ENCODE results near the gene PARP6. TPM values are rescaled to one million over a fixed set of nuclear protein-coding genes. Genes with fewer than 3 reads are reported as not detected.

PARP6 gene
- polyA plus RNA-seq, 1 donor from 2014 or later = 218 TPM

DNA sequence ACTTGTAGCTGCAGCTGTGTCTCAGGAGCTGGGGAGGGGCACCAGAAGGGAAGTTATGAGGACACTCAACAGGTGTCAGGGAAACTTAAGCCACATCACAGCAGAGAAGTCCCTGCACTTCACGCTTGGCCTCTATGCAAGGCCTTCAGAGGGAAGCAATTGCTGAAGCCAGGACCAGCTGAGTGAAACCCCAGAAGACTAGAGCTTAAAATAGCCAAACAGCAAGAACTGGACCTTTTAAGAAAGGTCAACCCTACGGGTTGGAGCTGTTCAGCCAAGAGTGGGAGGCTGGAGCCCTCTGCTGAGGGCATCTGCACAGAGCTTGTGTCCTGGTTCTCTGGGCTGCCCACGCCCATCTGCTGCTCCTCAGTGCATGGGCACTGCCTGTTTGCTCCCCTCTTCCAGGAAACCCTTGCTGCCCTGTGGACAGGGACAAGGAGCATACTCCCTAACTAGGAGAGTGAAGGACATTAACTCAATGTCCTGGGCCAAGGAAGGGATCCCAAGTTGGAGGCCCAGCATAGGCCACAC is 70.9 kb downstream of the PARP6 start:
- TF ChIP-seq SMC3 (conservative IDR thresholded peaks at IDR 0.05; ENCODE audit: poor library complexity) (no peak), TAF1 (IDR thresholded peaks at IDR 0.05; ENCODE audit: low read depth) (no peak), EZH2 (IDR thresholded peaks at IDR 0.05; ENCODE audit: borderline replicate concordance, insufficient read depth, low read length, poor library complexity, severe bottlenecking) (no peak), MXI1 (conservative IDR thresholded peaks at IDR 0.05; ENCODE audit: poor library complexity, severe bottlenecking) (no peak), RAD21 (conservative IDR thresholded peaks at IDR 0.05) (no peak), POLR2AphosphoS5 (IDR thresholded peaks at IDR 0.05) (no peak)
- TF ChIP-seq, protein P1, sequence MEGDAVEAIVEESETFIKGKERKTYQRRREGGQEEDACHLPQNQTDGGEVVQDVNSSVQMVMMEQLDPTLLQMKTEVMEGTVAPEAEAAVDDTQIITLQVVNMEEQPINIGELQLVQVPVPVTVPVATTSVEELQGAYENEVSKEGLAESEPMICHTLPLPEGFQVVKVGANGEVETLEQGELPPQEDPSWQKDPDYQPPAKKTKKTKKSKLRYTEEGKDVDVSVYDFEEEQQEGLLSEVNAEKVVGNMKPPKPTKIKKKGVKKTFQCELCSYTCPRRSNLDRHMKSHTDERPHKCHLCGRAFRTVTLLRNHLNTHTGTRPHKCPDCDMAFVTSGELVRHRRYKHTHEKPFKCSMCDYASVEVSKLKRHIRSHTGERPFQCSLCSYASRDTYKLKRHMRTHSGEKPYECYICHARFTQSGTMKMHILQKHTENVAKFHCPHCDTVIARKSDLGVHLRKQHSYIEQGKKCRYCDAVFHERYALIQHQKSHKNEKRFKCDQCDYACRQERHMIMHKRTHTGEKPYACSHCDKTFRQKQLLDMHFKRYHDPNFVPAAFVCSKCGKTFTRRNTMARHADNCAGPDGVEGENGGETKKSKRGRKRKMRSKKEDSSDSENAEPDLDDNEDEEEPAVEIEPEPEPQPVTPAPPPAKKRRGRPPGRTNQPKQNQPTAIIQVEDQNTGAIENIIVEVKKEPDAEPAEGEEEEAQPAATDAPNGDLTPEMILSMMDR (IDR thresholded peaks at IDR 0.05; ENCODE audit: poor library complexity, severe bottlenecking) = no peak
- Histone ChIP-seq H3K27me3 (ENCODE audit: insufficient read depth, low read depth, low read length) (peaks cover 21% of the 10 kb centered on the region), H3K9me2 (ENCODE audit: insufficient read depth, low read length) (no peaks in the 10 kb centered on the region), H3K9ac (ENCODE audit: low read length) (no peak overlapping the region), H3F3A (ENCODE audit: insufficient read depth, low read length, poor library complexity, severe bottlenecking) (no peaks in the 10 kb centered on the region), H3K4me2 (ENCODE audit: low read length) (no peak overlapping the region), H3K27ac (ENCODE audit: low read length) (no peak overlapping the region), H4K20me1 (ENCODE audit: insufficient read depth) (no peaks in the 10 kb centered on the region), H3K79me2 (replicated peaks; ENCODE audit: insufficient read depth, low read length) (no peaks in the 10 kb centered on the region), H3K9me3 (ENCODE audit: low read length) (no peaks in the 10 kb centered on the region), H2AFZ (ENCODE audit: low read depth, low read length) (no peak overlapping the region), H3K36me3 (ENCODE audit: insufficient read depth, low read length) (peaks cover 6% of the 10 kb centered on the region), H3K4me3 (ENCODE audit: low read length) (no peak overlapping the region)

DNA sequence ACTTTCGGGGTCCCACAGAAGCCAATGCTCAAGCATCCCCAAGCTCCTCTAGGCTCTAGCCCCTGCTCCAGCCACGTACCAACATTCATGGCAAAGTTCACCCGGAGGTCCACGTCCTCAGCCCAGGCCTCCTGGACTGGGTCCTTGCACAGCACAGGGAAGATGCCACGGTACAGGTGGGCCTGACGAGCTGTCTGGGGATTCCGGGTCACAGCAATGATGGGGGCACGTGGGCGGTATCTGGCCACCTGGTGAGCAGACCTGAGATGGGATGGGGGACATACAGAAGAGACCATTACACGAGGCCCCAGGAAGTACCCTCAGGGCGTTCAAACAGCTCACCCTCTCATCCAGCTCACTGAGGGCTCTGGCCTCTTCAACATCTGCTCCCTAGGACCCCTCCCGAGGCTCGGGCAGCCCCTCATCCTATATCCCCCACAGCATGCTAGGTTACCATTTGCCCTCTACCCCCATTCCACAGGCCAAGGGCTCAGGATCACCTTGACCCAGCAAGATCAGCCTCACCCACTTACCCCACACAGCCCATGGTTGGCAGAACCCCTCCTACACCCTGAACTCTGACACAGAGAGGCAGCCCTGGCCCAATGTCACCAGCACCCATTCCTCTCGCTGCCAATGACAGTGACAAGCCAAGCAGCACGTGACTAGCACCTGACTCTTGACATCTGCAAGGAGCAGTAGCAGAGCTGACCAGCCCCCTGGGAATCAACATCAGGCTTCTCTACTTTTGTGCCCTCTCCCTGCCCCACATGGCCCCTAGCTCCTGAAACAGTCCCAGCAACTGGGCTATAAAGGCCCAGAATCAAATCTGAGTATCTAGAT is 71.7 kb downstream of the PARP6 start:
- TF ChIP-seq EZH2 (IDR thresholded peaks at IDR 0.05; ENCODE audit: borderline replicate concordance, insufficient read depth, low read length, poor library complexity, severe bottlenecking) (no peak), MXI1 (conservative IDR thresholded peaks at IDR 0.05; ENCODE audit: poor library complexity, severe bottlenecking) (no peak), RAD21 (conservative IDR thresholded peaks at IDR 0.05) (no peak), SMC3 (conservative IDR thresholded peaks at IDR 0.05; ENCODE audit: poor library complexity) (no peak), POLR2AphosphoS5 (IDR thresholded peaks at IDR 0.05) (no peak), EP300 (conservative IDR thresholded peaks at IDR 0.05; ENCODE audit: poor library complexity, severe bottlenecking) (no peak), TAF1 (IDR thresholded peaks at IDR 0.05; ENCODE audit: low read depth) (no peak)
- TF ChIP-seq, protein P1 (IDR thresholded peaks at IDR 0.05; ENCODE audit: poor library complexity, severe bottlenecking) = no peak
- TF ChIP-seq, protein P2, sequence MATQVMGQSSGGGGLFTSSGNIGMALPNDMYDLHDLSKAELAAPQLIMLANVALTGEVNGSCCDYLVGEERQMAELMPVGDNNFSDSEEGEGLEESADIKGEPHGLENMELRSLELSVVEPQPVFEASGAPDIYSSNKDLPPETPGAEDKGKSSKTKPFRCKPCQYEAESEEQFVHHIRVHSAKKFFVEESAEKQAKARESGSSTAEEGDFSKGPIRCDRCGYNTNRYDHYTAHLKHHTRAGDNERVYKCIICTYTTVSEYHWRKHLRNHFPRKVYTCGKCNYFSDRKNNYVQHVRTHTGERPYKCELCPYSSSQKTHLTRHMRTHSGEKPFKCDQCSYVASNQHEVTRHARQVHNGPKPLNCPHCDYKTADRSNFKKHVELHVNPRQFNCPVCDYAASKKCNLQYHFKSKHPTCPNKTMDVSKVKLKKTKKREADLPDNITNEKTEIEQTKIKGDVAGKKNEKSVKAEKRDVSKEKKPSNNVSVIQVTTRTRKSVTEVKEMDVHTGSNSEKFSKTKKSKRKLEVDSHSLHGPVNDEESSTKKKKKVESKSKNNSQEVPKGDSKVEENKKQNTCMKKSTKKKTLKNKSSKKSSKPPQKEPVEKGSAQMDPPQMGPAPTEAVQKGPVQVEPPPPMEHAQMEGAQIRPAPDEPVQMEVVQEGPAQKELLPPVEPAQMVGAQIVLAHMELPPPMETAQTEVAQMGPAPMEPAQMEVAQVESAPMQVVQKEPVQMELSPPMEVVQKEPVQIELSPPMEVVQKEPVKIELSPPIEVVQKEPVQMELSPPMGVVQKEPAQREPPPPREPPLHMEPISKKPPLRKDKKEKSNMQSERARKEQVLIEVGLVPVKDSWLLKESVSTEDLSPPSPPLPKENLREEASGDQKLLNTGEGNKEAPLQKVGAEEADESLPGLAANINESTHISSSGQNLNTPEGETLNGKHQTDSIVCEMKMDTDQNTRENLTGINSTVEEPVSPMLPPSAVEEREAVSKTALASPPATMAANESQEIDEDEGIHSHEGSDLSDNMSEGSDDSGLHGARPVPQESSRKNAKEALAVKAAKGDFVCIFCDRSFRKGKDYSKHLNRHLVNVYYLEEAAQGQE (IDR thresholded peaks at IDR 0.05; ENCODE audit: borderline replicate concordance) = no peak
- no peak overlapping the region for H3K4me2 ChIP-seq (ENCODE audit: low read length)
- H2AFZ ChIP-seq (ENCODE audit: low read depth, low read length) = no peak overlapping the region
- no peaks in the 10 kb centered on the region for H3F3A ChIP-seq (ENCODE audit: insufficient read depth, low read length, poor library complexity, severe bottlenecking)
- H3K4me3 ChIP-seq (ENCODE audit: low read length) = no peak overlapping the region
- H3K9me3 ChIP-seq (ENCODE audit: low read length) = no peaks in the 10 kb centered on the region
- no peaks in the 10 kb centered on the region for H3K9me2 ChIP-seq (ENCODE audit: insufficient read depth, low read length)
- peaks cover 6% of the 10 kb centered on the region for H3K36me3 ChIP-seq (ENCODE audit: insufficient read depth, low read length)
- no peaks in the 10 kb centered on the region for H3K79me2 ChIP-seq (replicated peaks; ENCODE audit: insufficient read depth, low read length)
- peaks cover 28% of the 10 kb centered on the region for H3K27me3 ChIP-seq (ENCODE audit: insufficient read depth, low read depth, low read length)
- no peaks in the 10 kb centered on the region for H4K20me1 ChIP-seq (ENCODE audit: insufficient read depth)
- H3K9ac ChIP-seq (ENCODE audit: low read length) = no peak overlapping the region
- H3K27ac ChIP-seq (ENCODE audit: low read length) = no peak overlapping the region

Measured in neural cell (in vitro differentiated cells).